Natural killer cell (primary cell): ENCODE measurements around the gene PLEKHG4B. TPM values are rescaled to one million over a fixed set of nuclear protein-coding genes. Genes with fewer than 3 reads are reported as not detected.

Experiments used
- ATAC-seq, 3 donors: fragments of 150-1000 bp in 2 of 3; fragments of 200-7000 bp in 1 of 3; cut with Tn5 transposase; 1 replicate in 1 of 3; 2 replicates in 2 of 3; pipeline ENCODE4 v1.10.0; 2021; ENCODE audit warnings: mild to moderate bottlenecking in 2 of 3, moderate library complexity in 2 of 3
- DNase-seq, 2 donors: peaks; one replicate each; pipeline versions ENCODE4 v3.0.0 to v3.0.0-alpha.2; 2013 to 2021; ENCODE audit warnings: mixed read lengths in 1 of 2
- H3K27ac ChIP-seq: one replicate; pipeline ENCODE4 v1.5.1; 2013; ENCODE audit warnings: mild to moderate bottlenecking, low read length
- H3K27me3 ChIP-seq: one replicate; pipeline ENCODE4 v1.6.1; 2013; ENCODE audit warnings: low read length; ENCODE audit not compliant: control insufficient read depth, insufficient read depth
- H3K36me3 ChIP-seq: one replicate; pipeline ENCODE4 v1.6.1; 2013; ENCODE audit warnings: low read length; ENCODE audit not compliant: control insufficient read depth, insufficient read depth
- H3K4me1 ChIP-seq: one replicate; pipeline ENCODE4 v1.6.1; 2013; ENCODE audit warnings: low read length; ENCODE audit not compliant: control insufficient read depth, insufficient read depth
- H3K4me3 ChIP-seq: one replicate; pipeline ENCODE4 v1.5.1; 2013; ENCODE audit warnings: low read length
- H3K9me3 ChIP-seq: one replicate; pipeline ENCODE4 v1.6.1; 2013; ENCODE audit warnings: low read length; ENCODE audit not compliant: control insufficient read depth, insufficient read depth
- H3K27ac Mint-ChIP-seq, 2 donors: one replicate each; pipeline ENCODE4 v1.8.0; 2022; ENCODE audit warnings: mild to moderate bottlenecking in 2 of 2, mixed read lengths in 2 of 2, moderate library complexity in 1 of 2
- H3K27me3 Mint-ChIP-seq, 2 donors: one replicate each; pipeline ENCODE4 v1.8.0; 2022; ENCODE audit warnings: low read depth in 2 of 2, mixed read lengths in 2 of 2
- H3K36me3 Mint-ChIP-seq: one replicate; pipeline ENCODE4 v1.8.0; 2022; ENCODE audit warnings: mixed read lengths
- H3K4me1 Mint-ChIP-seq, 2 donors: one replicate each; pipeline ENCODE4 v1.8.0; 2022; ENCODE audit warnings: mixed read lengths in 2 of 2
- H3K4me3 Mint-ChIP-seq: one replicate; pipeline ENCODE4 v1.8.0; 2022; ENCODE audit warnings: mild to moderate bottlenecking, moderate library complexity, mixed read lengths
- H3K9me3 Mint-ChIP-seq, 2 donors: one replicate each; pipeline ENCODE4 v1.8.0; 2022; ENCODE audit warnings: mixed read lengths in 2 of 2
- CTCF ChIP-seq: fragments of 200-600 bp; IDR thresholded peaks from one replicate; pipeline ENCODE4 v1.8.0; 2022; ENCODE audit warnings: antibody characterized with exemption
- WGBS: methylation state at CpG from one replicate; pipeline ENCODE4 v1.1.7; 2013; ENCODE audit warnings: missing lambda C conversion rate; ENCODE audit not compliant: insufficient coverage; 5-methylcytosine and 5-hydroxymethylcytosine counted together
- intact Hi-C: fragments of 100-400 bp; cut with micrococcal nuclease; formaldehyde crosslinking; loops from one replicate; pipeline ENCODE4 v1.14.2; 2022
- total RNA-seq, 4 donors: library from RNA; stranded (reverse); fragments of 120-200 nt in 1 of 4; gene quantifications; one replicate each; pipeline versions ENCODE4 v1.2.3 to v1.2.4, GENCODE V29; 2013 to 2022

The PLEKHG4B gene
- total RNA-seq, 3 donors from 2014 or later (not counting 1 experiment from before 2014, with no cell fraction given), result 0.07 TPM; not detected in 2

- no peak for TF ChIP-seq CTCF
- intact Hi-C loops, result no loop called here
- Mint-ChIP-seq H3K27me3 (peaks cover 0 to 11% of the 10 kb centered on the region in 2 donors), H3K27ac (no peak overlapping the region), H3K9me3 (no peaks in the 10 kb centered on the region), H3K4me3 (no peak overlapping the region), H3K4me1 (no peaks in the 10 kb centered on the region), H3K36me3 (no peaks in the 10 kb centered on the region)
- Histone ChIP-seq H3K4me1 (no peaks in the 10 kb centered on the region), H3K27ac (no peak overlapping the region), H3K27me3 (no peaks in the 10 kb centered on the region), H3K9me3 (no peaks in the 10 kb centered on the region), H3K36me3 (no peaks in the 10 kb centered on the region), H3K4me3 (no peak overlapping the region)
- peak in 1 of 2 donors; percentile 26 for DNase-seq
- WGBS, result 71% methylated on average over 16 of the region's 17 CpGs
- no peak for ATAC-seq
Observed at GRCh38 chr5:77957-78804, 13.8 kb upstream of the PLEKHG4B start.

- intact Hi-C loops, result no loop called here
- peaks cover 0 to 11% of the 10 kb centered on the region in 2 donors for H3K27me3 Mint-ChIP-seq
- no peaks in the 10 kb centered on the region for H3K36me3 Mint-ChIP-seq
- WGBS, result 69% methylated on average over 2 of the region's 2 CpGs
- Histone ChIP-seq H3K9me3 (no peaks in the 10 kb centered on the region), H3K27ac (no peak overlapping the region), H3K4me3 (no peak overlapping the region), H3K4me1 (no peaks in the 10 kb centered on the region), H3K36me3 (no peaks in the 10 kb centered on the region), H3K27me3 (no peaks in the 10 kb centered on the region)
- DNase-seq (no peak), ATAC-seq (no peak)
- no peaks in the 10 kb centered on the region for H3K4me1 Mint-ChIP-seq
- no peak overlapping the region for H3K27ac Mint-ChIP-seq
- H3K9me3 Mint-ChIP-seq, result no peaks in the 10 kb centered on the region
- no peak for TF ChIP-seq CTCF
- no peak overlapping the region for H3K4me3 Mint-ChIP-seq
Observed at GRCh38 chr5:78805-79149, 13.2 kb upstream of the PLEKHG4B start.

GRCh38 chr5:79263-79662 lies 12.7 kb upstream of the PLEKHG4B start:
- H3K4me3 ChIP-seq, result no peak overlapping the region
- Mint-ChIP-seq H3K4me3 (no peak overlapping the region), H3K9me3 (no peaks in the 10 kb centered on the region), H3K27ac (no peak overlapping the region), H3K4me1 (no peaks in the 10 kb centered on the region), H3K36me3 (no peaks in the 10 kb centered on the region), H3K27me3 (peaks cover 0 to 11% of the 10 kb centered on the region in 2 donors)
- DNase-seq (no peak), ATAC-seq (no peak)
- no peak for TF ChIP-seq CTCF
- H3K36me3 ChIP-seq, result no peaks in the 10 kb centered on the region
- intact Hi-C loops, result no loop called here
- H3K4me1 ChIP-seq, result no peaks in the 10 kb centered on the region
- no peaks in the 10 kb centered on the region for H3K27me3 ChIP-seq
- 83% methylated on average over 10 of the region's 10 CpGs for WGBS
- H3K27ac ChIP-seq, result no peak overlapping the region
- H3K9me3 ChIP-seq, result no peaks in the 10 kb centered on the region

DNA sequence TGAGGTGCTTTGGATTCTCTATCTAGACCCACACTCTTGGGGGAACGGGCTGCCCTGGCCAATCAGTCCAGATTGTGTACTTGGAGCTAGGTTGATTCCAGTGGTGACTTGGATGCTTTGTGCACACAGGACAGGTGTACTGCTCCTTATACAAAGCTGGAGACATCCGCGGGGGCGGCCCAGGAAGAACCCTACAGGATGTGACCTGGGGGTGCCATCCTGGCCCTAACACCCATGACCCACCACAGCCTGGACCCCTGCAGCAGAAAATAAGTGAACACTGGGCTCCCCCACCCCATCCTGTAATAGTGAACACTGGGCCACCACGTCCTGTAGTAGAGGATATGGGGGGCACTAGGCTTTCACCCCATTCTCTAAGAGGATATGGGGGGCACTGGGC lies 12.1 kb upstream of the PLEKHG4B start:
- H3K27me3 ChIP-seq, result no peaks in the 10 kb centered on the region
- Mint-ChIP-seq H3K36me3 (no peaks in the 10 kb centered on the region), H3K9me3 (no peaks in the 10 kb centered on the region), H3K4me3 (no peak overlapping the region), H3K27ac (no peak overlapping the region), H3K27me3 (peaks cover 0 to 11% of the 10 kb centered on the region in 2 donors), H3K4me1 (no peaks in the 10 kb centered on the region)
- H3K4me3 ChIP-seq, result no peak overlapping the region
- H3K9me3 ChIP-seq, result no peaks in the 10 kb centered on the region
- no peaks in the 10 kb centered on the region for H3K4me1 ChIP-seq
- no peak for TF ChIP-seq CTCF
- no peak overlapping the region for H3K27ac ChIP-seq
- no peak for ATAC-seq
- no peaks in the 10 kb centered on the region for H3K36me3 ChIP-seq
- intact Hi-C loops, result no loop called here
- no peak for DNase-seq
- WGBS, result 84% methylated on average over 4 of the region's 5 CpGs
